HG03135 (cell line): Measurements from ENCODE around the gene SIX6.
"Not testable (repeated sequence)": the region's sequence is repeated elsewhere in the genome, so short reads cannot be mapped to it uniquely, and the experiment has no call there.

Source experiments
- ATAC-seq: cut with Tn5 transposase; IDR thresholded peaks from one replicate; pipeline ENCODE4 v1.9.1; 2021; ENCODE audit warnings: mild to moderate bottlenecking, moderate library complexity; ENCODE audit not compliant: unreplicated experiment

The SIX6 gene

GRCh38 chr14:60508707-60509437 is at the start of gene SIX6:
Gene SIX6 (plus strand): TSS chr14:60509146. CDS start chr14:60509399, 253 bp downstream.
- no peak for ATAC-seq

- not testable (repeated sequence) for ATAC-seq
Measured at GRCh38 chr14:60480248-60480647, 28.7 kb upstream of the SIX6 start.

- no peak for ATAC-seq
Measured at GRCh38 chr14:60482743-60483142, 26.2 kb upstream of the SIX6 start.

GRCh38 chr14:60485057-60485597 is 23.8 kb upstream of the SIX6 start:
- no peak for ATAC-seq

- no peak for ATAC-seq
Measured at GRCh38 chr14:60485598-60486251, 23.2 kb upstream of the SIX6 start, which contains the start of gene C14orf39. Gene C14orf39 (minus strand): TSS chr14:60486063. CDS start chr14:60485078, 985 bp downstream.

- ATAC-seq, result no peak
Measured at GRCh38 chr14:60487211-60487610, 21.7 kb upstream of the SIX6 start.

- ATAC-seq, result no peak
Measured at GRCh38 chr14:60488175-60488574, 20.8 kb upstream of the SIX6 start.

- ATAC-seq, result no peak
Measured at GRCh38 chr14:60490270-60490669, 18.7 kb upstream of the SIX6 start.

- ATAC-seq, result no peak
Measured at GRCh38 chr14:60495946-60496345, 13.0 kb upstream of the SIX6 start.

- no peak for ATAC-seq
Measured at GRCh38 chr14:60502541-60502940, 6.4 kb upstream of the SIX6 start.

- ATAC-seq, result no peak
Measured at GRCh38 chr14:60505448-60505847, 3.5 kb upstream of the SIX6 start.

GRCh38 chr14:60506010-60506409 is 2.9 kb upstream of the SIX6 start:
- ATAC-seq, result no peak

- no peak for ATAC-seq
Measured at GRCh38 chr14:60506462-60506984, 2.4 kb upstream of the SIX6 start.

GRCh38 chr14:60506985-60507829 is 1.7 kb upstream of the SIX6 start:
- no peak for ATAC-seq

GRCh38 chr14:60508363-60508706 is 611 bp upstream of the SIX6 start:
- no peak for ATAC-seq

- ATAC-seq, result no peak
Measured at GRCh38 chr14:60509438-60510253, 700 bp downstream of the SIX6 start.

- ATAC-seq, result no peak
Measured at GRCh38 chr14:60510254-60510950, 1.5 kb downstream of the SIX6 start.

GRCh38 chr14:60510951-60511599 is 2.1 kb downstream of the SIX6 start:
- no peak for ATAC-seq

GRCh38 chr14:60512126-60512525 is 3.2 kb downstream of the SIX6 start:
- no peak for ATAC-seq
